ENCODE measurements around the gene MACROD2. TPM values are rescaled to one million over a fixed set of nuclear protein-coding genes. Genes with fewer than 3 reads are reported as not detected.

The MACROD2 gene
- total RNA-seq, 1 donor from 2014 or later: 1.6 TPM

DNA sequence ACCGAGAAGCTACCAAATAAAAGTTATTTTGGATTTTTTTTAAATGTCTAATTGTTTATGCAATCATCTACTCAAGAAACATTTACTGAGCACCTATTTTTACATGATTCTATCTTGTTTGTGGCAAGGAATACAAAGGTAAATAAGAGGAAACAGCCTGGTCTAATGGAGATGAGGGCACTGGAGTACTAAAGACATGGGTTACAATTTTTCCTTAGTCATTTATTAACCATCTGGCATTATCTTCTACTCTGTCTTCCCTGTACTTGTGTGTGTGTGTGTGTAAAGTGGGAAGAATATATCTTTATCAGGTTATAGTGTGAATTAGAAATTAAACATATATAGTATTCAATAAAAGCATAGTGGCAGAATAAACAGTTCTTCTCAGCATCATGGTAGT, 797.6 kb downstream of the MACROD2 start:
- intact Hi-C loops (cut with DNase I): no loop called here

DNA sequence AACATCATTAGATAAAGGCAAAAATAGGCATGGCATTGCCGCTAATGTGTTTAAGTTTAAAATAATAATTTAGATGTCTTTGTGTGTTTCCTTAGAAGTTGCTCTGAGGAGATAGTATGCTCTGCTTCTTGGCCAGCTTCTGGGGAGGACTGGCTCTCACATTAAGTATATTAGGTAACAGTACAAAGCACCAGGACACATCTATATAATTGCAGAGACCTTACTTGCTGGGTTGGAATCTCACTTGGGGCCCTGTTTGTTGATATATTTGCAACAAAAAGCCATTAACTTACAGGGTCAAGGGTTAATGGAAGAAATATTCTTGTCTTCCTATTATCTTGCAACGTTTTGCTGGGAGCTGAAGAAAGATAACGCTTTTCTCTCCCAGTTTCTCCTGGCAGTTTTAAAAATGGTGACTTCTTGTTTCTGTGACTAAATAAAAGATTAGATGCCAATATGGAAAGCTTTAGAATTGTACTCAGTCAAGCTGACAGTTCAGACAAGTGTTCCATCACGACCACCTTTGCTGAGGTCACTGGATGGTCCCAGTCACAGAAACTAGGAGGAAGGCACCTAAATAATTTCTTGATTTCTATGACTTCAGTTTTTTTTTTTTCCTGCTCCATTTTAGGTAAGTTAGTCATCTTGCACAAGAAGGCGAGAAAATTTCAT, 804.4 kb downstream of the MACROD2 start:
- intact Hi-C loops (cut with DNase I): no loop called here
- no peak for DNase-seq (ENCODE audit: low spot score)

More for the DNA sequence above, 797.6 kb downstream of the MACROD2 start:
- DNase-seq (ENCODE audit: low spot score): no peak

- DNase-seq (ENCODE audit: low spot score): no peak
- intact Hi-C loops (cut with DNase I): no loop called here
Measured at GRCh38 chr20:14800707-14801425, 805.5 kb downstream of the MACROD2 start.

GRCh38 chr20:14801591-14802325, 806.4 kb downstream of the MACROD2 start:
- intact Hi-C loops (cut with DNase I): no loop called here
- no peak for DNase-seq (ENCODE audit: low spot score)

- intact Hi-C loops (cut with DNase I): no loop called here
Measured at GRCh38 chr20:14807224-14807623, 811.9 kb downstream of the MACROD2 start.

GRCh38 chr20:14815340-14815739, 820.0 kb downstream of the MACROD2 start:
- intact Hi-C loops (cut with DNase I): no loop called here

More at GRCh38 chr20:14807224-14807623, 811.9 kb downstream of the MACROD2 start:
- no peak for DNase-seq (ENCODE audit: low spot score)

DNA sequence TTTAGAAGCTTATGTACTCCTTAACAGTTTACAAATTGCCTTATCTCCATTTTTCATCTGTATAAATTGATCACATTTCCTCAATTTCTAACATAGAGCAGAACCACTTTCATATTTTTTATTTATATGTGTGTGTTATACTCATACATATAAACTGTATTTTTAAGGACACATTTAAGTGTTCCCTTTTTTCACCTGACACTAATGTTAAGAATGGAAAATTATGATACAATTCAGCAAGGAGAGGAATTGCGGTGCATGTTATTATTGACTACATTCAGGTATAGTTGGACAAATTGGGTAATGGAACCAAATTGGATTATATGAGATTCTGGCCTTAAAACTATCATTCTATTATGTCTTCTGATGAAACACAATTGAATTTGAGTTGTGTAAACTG, 821.2 kb downstream of the MACROD2 start:
- DNase-seq (ENCODE audit: low spot score): no peak
- intact Hi-C loops (cut with DNase I): no loop called here

More at GRCh38 chr20:14815340-14815739, 820.0 kb downstream of the MACROD2 start:
- DNase-seq (ENCODE audit: low spot score): no peak

GRCh38 chr20:14817101-14817500, 821.8 kb downstream of the MACROD2 start:
- intact Hi-C loops (cut with DNase I): no loop called here
- DNase-seq (ENCODE audit: low spot score): no peak

GRCh38 chr20:14820771-14821170, 825.5 kb downstream of the MACROD2 start:
- intact Hi-C loops (cut with DNase I): no loop called here
- no peak for DNase-seq (ENCODE audit: low spot score)

- no peak for DNase-seq (ENCODE audit: low spot score)
- intact Hi-C loops (cut with DNase I): no loop called here
Measured at GRCh38 chr20:14821251-14821650, 825.9 kb downstream of the MACROD2 start.

DNA sequence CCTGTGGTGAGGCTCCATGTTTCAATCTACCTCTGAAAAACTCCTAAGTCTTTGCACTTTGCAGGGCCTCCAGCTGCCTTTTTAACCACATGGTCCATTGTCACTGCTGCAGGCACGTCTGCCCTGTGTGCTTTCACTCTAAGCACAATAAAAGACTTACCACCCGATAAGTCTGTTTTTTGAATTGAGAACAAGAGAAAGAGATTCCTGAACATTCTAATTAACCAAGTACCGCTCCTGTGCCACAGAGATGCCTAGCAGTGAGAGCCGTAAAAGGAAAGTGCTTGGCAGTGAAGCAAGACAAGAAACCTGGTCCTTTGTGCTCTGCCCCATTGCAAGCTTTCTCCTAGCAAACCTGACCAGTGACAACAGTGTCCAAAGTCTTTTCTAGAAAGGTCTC, 829.7 kb downstream of the MACROD2 start:
- intact Hi-C loops (cut with DNase I): no loop called here
- no peak for DNase-seq (ENCODE audit: low spot score)

GRCh38 chr20:14826543-14827313, 831.4 kb downstream of the MACROD2 start:
- DNase-seq (ENCODE audit: low spot score): no peak
- intact Hi-C loops (cut with DNase I): no loop called here

DNA sequence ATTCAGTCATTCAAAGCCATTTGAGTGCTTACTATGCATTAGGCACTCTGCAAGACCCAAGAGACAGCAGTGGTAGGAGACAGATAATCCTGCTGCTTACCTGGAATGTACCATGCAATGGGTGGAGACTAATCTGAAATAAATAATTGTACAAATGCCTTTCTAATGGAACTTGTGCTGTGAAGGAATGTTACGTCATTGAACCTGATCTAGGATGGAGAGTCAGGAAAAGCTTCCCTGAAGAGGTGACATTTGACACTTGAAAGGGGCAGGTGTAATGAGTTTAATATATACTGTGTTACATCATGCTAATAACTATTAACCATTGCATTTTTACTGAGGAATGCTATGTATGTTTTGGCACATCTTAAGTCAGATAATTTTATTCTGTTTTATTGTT, 833.1 kb downstream of the MACROD2 start:
- no peak for DNase-seq (ENCODE audit: low spot score)
- intact Hi-C loops (cut with DNase I): no loop called here

- DNase-seq (ENCODE audit: low spot score): no peak
- intact Hi-C loops (cut with DNase I): no loop called here
Measured at GRCh38 chr20:14829906-14830305, 834.6 kb downstream of the MACROD2 start.

DNA sequence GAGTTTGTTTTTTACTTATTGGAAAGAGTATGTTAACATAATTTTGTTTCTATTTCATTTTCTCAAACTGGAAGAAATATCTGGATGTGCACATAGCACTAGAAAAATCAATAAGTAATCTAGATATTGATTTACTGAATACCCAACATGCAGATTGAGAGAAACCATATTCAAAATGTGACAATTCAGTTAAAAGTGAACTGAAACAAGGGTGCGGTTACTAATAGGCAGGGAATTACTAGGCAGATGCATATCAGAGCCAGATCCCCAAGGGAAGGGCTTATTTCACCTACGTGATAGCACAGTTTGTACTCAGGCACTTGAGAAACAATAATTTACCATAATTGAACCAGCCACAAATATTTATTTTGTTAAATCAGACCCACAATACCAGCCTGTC, 835.1 kb downstream of the MACROD2 start:
- no peak for DNase-seq (ENCODE audit: low spot score)
- intact Hi-C loops (cut with DNase I): no loop called here

- no peak for DNase-seq (ENCODE audit: low spot score)
- intact Hi-C loops (cut with DNase I): no loop called here
Measured at GRCh38 chr20:14830899-14831298, 835.6 kb downstream of the MACROD2 start.

DNA sequence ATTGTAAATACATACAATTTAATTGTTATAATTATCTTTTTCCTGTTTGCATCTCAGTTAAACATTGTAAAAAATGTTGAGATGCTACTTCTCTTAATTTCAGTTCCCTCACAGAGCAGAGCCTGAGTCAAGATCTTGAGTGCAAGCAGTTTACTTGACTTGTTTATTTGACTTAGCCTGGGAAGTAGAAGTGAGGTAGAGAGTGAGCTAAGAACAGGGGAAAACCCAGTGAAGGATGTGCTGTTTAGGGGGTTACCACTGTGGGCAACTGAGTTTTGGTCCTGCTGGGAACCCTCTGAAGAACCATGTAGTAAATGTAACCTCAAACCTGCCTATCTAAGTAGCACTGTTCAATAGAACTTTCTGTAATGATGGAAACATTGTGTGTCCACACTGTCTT, 837.3 kb downstream of the MACROD2 start:
- intact Hi-C loops (cut with DNase I): no loop called here
- no peak for DNase-seq (ENCODE audit: low spot score)

- DNase-seq (ENCODE audit: low spot score): no peak
- intact Hi-C loops (cut with DNase I): no loop called here
Measured at GRCh38 chr20:14838663-14839628, 843.6 kb downstream of the MACROD2 start.
